ENCODE measurements around the gene GTF2F2. TPM values are rescaled to one million over a fixed set of nuclear protein-coding genes. Genes with fewer than 3 reads are reported as not detected.

The GTF2F2 gene
- polyA plus RNA-seq, 1 donor (not counting 4 experiments of a cell fraction or from before 2014, with no cell fraction given): 55.5 TPM

GRCh38 chr13:45141369-45141768, 21.1 kb downstream of the GTF2F2 start:
- H3K4me1 ChIP-seq (ENCODE audit: control insufficient read depth, extremely low read depth, insufficient read depth, low read length): peaks cover 28% of the 10 kb centered on the region
- no peak overlapping the region for H2AFZ ChIP-seq (ENCODE audit: control insufficient read depth, low read length)
- TF ChIP-seq CTCF (optimal IDR thresholded peaks at IDR 0.05 in 1 of 3, IDR thresholded peaks at IDR 0.05 in 1 of 3, conservative IDR thresholded peaks at IDR 0.05 in 1 of 3; ENCODE audit: extremely low read depth in 1 of 3, insufficient read depth in 2 of 3, low read length in 3 of 3): no peak
- TF ChIP-seq EZH2 (IDR thresholded peaks at IDR 0.05; ENCODE audit: low read length): no peak
- no peak overlapping the region for H3K27ac ChIP-seq (ENCODE audit: control insufficient read depth, insufficient read depth, low read length)
- peaks cover 80% of the 10 kb centered on the region for H3K79me2 ChIP-seq (ENCODE audit: control insufficient read depth, insufficient read depth, low read length)
- no peak overlapping the region for H3K4me2 ChIP-seq (ENCODE audit: control insufficient read depth, extremely low read depth, insufficient read depth, low read depth, low read length)
- H4K20me1 ChIP-seq (ENCODE audit: control insufficient read depth, extremely low read depth, insufficient read depth, low read length): no peaks in the 10 kb centered on the region
- H3K9me1 ChIP-seq (ENCODE audit: control insufficient read depth, extremely low read depth, insufficient read depth, low read length): peaks cover 3% of the 10 kb centered on the region
- DNase-seq (ENCODE audit: low read depth, low spot score) (no peak), FAIRE-seq (peak; percentile 17)
- dilution Hi-C loops (cut with MboI; ENCODE audit: extremely low pct_ligation_motif_present, low sequenced_read_pairs): no loop called here
- no peak overlapping the region for H3K9ac ChIP-seq (ENCODE audit: control insufficient read depth, extremely low read depth, insufficient read depth, low read length)
- H3K27me3 ChIP-seq (ENCODE audit: control insufficient read depth, extremely low read depth, insufficient read depth, low read length): no peaks in the 10 kb centered on the region
- H3K36me3 ChIP-seq (ENCODE audit: control insufficient read depth in 2 of 2, extremely low read depth in 1 of 2, insufficient read depth in 2 of 2, low read length in 2 of 2): peaks cover 10 to 25% of the 10 kb centered on the region in 2 experiments
- H3K9me3 ChIP-seq (ENCODE audit: control insufficient read depth, low read depth, low read length): no peaks in the 10 kb centered on the region
- H3K4me3 ChIP-seq (ENCODE audit: control insufficient read depth in 2 of 3, extremely low read depth in 1 of 3, insufficient read depth in 2 of 3, low read depth in 1 of 3, low read length in 3 of 3): no peak overlapping the region

- DNase-seq (ENCODE audit: low read depth, low spot score) (no peak), FAIRE-seq (peak; percentile 94)
- Histone ChIP-seq H3K27me3 (ENCODE audit: control insufficient read depth, extremely low read depth, insufficient read depth, low read length) (no peaks in the 10 kb centered on the region), H3K79me2 (ENCODE audit: control insufficient read depth, insufficient read depth, low read length) (peaks cover 81% of the 10 kb centered on the region), H3K9me3 (ENCODE audit: control insufficient read depth, low read depth, low read length) (no peaks in the 10 kb centered on the region), H3K27ac (ENCODE audit: control insufficient read depth, insufficient read depth, low read length) (peak overlapping the region; percentile 84), H3K4me3 (ENCODE audit: control insufficient read depth in 2 of 3, extremely low read depth in 1 of 3, insufficient read depth in 2 of 3, low read depth in 1 of 3, low read length in 3 of 3) (no peak overlapping the region), H3K4me2 (ENCODE audit: control insufficient read depth, extremely low read depth, insufficient read depth, low read depth, low read length) (peak overlapping the region; percentile 64), H3K36me3 (ENCODE audit: control insufficient read depth in 2 of 2, extremely low read depth in 1 of 2, insufficient read depth in 2 of 2, low read length in 2 of 2) (peaks cover 5 to 17% of the 10 kb centered on the region in 2 experiments), H2AFZ (ENCODE audit: control insufficient read depth, low read length) (no peak overlapping the region), H4K20me1 (ENCODE audit: control insufficient read depth, extremely low read depth, insufficient read depth, low read length) (no peaks in the 10 kb centered on the region), H3K9ac (ENCODE audit: control insufficient read depth, extremely low read depth, insufficient read depth, low read length) (peak overlapping the region; percentile 61), H3K9me1 (ENCODE audit: control insufficient read depth, extremely low read depth, insufficient read depth, low read length) (peaks cover 3% of the 10 kb centered on the region), H3K4me1 (ENCODE audit: control insufficient read depth, extremely low read depth, insufficient read depth, low read length) (peaks cover 19% of the 10 kb centered on the region)
- dilution Hi-C loops (cut with MboI; ENCODE audit: extremely low pct_ligation_motif_present, low sequenced_read_pairs): no loop called here
- no peak for TF ChIP-seq EZH2 (IDR thresholded peaks at IDR 0.05; ENCODE audit: low read length)
Observed at GRCh38 chr13:45142440-45143345, 22.4 kb downstream of the GTF2F2 start.
